ENCODE measurements around the gene TRANK1.
"Not testable (repeated sequence)": the region's sequence is repeated elsewhere in the genome, so short reads cannot be mapped to it uniquely, and the experiment has no call there.

TRANK1 gene

GRCh38 chr3:36911990-36912804 lies 32.7 kb downstream of the TRANK1 start:
- FAIRE-seq = no peak

- FAIRE-seq = no peak
These were observed 35.2 kb downstream of the TRANK1 start for GRCh38 chr3:36909666-36910065.

GRCh38 chr3:36909181-36909580 lies 35.7 kb downstream of the TRANK1 start:
- FAIRE-seq = no peak

GRCh38 chr3:36908647-36909180 lies 36.1 kb downstream of the TRANK1 start:
- FAIRE-seq = no peak

GRCh38 chr3:36907911-36908646 lies 36.8 kb downstream of the TRANK1 start:
- FAIRE-seq = no peak

- FAIRE-seq = no peak
These were observed 38.2 kb downstream of the TRANK1 start for GRCh38 chr3:36906504-36907149.

GRCh38 chr3:36905545-36905944 lies 39.3 kb downstream of the TRANK1 start:
- FAIRE-seq = no peak

GRCh38 chr3:36904641-36905040 lies 40.2 kb downstream of the TRANK1 start:
- no peak for FAIRE-seq

- not testable (repeated sequence) for FAIRE-seq
These were observed 40.8 kb downstream of the TRANK1 start for GRCh38 chr3:36904065-36904464.

- no peak for FAIRE-seq
These were observed 41.6 kb downstream of the TRANK1 start for GRCh38 chr3:36903119-36903882.

- FAIRE-seq = no peak
These were observed 43.3 kb downstream of the TRANK1 start for GRCh38 chr3:36901588-36901987.

- no peak for FAIRE-seq
These were observed 44.1 kb downstream of the TRANK1 start for GRCh38 chr3:36900474-36901443.

- FAIRE-seq = no peak
These were observed 49.1 kb downstream of the TRANK1 start for GRCh38 chr3:36895496-36896409.

- FAIRE-seq = no peak
These were observed 49.9 kb downstream of the TRANK1 start for GRCh38 chr3:36894914-36895313.

GRCh38 chr3:36893826-36894225 lies 51.0 kb downstream of the TRANK1 start:
- FAIRE-seq = no peak

GRCh38 chr3:36893137-36893557 lies 51.7 kb downstream of the TRANK1 start:
- no peak for FAIRE-seq

- FAIRE-seq = no peak
These were observed 52.3 kb downstream of the TRANK1 start for GRCh38 chr3:36892457-36893136.

- FAIRE-seq = no peak
These were observed 53.1 kb downstream of the TRANK1 start for GRCh38 chr3:36891701-36892160.

GRCh38 chr3:36891097-36891496 lies 53.8 kb downstream of the TRANK1 start:
- not testable (repeated sequence) for FAIRE-seq
